Ascending aorta (tissue), 2 donors: ENCODE data around the gene NREP. TPM values are rescaled to one million over a fixed set of nuclear protein-coding genes. Genes with fewer than 3 reads are reported as not detected.
A peak's percentile ranks its signal among the peaks of the same experiment; 100 is the strongest.

ENCODE experiments used
- DNase-seq, 2 donors: peaks; one replicate each; pipeline ENCODE4 v3.0.0-alpha.2; 2019; ENCODE audit warnings: low spot score in 2 of 2
- H3K27ac ChIP-seq, 2 donors: fragments of 200-600 bp; sonication (generic); one replicate each; pipeline ENCODE4 v1.5.1; 2016 to 2017; ENCODE audit warnings: mild to moderate bottlenecking in 1 of 2
- H3K27me3 ChIP-seq: fragments of 200-600 bp; sonication (generic); one replicate; pipeline ENCODE4 v1.5.1; 2017
- H3K36me3 ChIP-seq, 2 donors: fragments of 200-600 bp; sonication (generic); one replicate each; pipeline ENCODE4 v1.5.1; 2016
- H3K4me1 ChIP-seq, 2 donors: fragments of 200-600 bp; sonication (generic); one replicate each; pipeline ENCODE4 v1.5.1; 2016 to 2017; ENCODE audit warnings: mild to moderate bottlenecking in 1 of 2
- H3K4me3 ChIP-seq, 2 donors: fragments of 200-600 bp; sonication (generic); one replicate each; pipeline ENCODE4 v1.5.1; 2016 to 2017; ENCODE audit warnings: mild to moderate bottlenecking in 1 of 2
- H3K9me3 ChIP-seq, 2 donors: fragments of 200-600 bp; sonication (generic); one replicate each; pipeline ENCODE4 v1.5.1; 2016
- CTCF ChIP-seq, 3 experiments: fragments of 200-600 bp in 2 of 3; fragments of 450-650 bp in 1 of 3; sonication (generic) in 2 of 3; IDR thresholded peaks; one replicate each; pipeline ENCODE4 v1.5.1; 2016 to 2019; ENCODE audit warnings: antibody characterized with exemption in 3 of 3, mild to moderate bottlenecking in 1 of 3, moderate library complexity in 1 of 3
- intact Hi-C: fragments of 100-400 bp; cut with DNase I; formaldehyde crosslinking; loops from one replicate; pipeline ENCODE4 v1.15.1; 2023
- total RNA-seq: library from RNA; depleted of rRNA; stranded (reverse); fragments of >200 nt; gene quantifications from one replicate; pipeline ENCODE4 v1.1.0, GENCODE V29; 2016

The NREP gene
- total RNA-seq, 1 donor from 2014 or later, result 15.3 TPM

DNA sequence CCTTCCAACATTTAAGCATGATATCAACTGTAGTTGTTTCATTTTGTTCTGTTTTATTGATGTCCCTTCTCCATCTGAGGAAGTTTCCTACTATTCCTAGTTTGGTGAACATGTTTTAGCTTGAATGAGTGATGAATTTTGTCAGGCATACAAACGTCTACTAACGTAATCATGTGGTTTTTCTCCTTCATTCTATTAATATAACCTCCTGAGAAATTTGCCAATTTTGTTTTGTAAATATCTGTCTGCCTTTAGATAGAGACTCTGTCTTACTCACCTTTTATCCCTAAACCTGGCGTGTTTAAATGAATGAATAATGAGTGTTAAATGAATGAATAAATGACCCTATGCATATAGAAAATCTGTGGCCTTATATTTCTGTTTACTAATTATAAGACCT lies 26.5 kb upstream of the NREP start:
- Histone ChIP-seq H3K36me3 (no peaks in the 10 kb centered on the region), H3K27ac (no peak overlapping the region), H3K4me3 (no peak overlapping the region), H3K4me1 (peaks cover 0 to 7% of the 10 kb centered on the region in 2 donors), H3K9me3 (peaks cover 2 to 17% of the 10 kb centered on the region in 2 donors), H3K27me3 (no peaks in the 10 kb centered on the region)
- no peak for DNase-seq
- TF ChIP-seq CTCF (IDR thresholded peaks at IDR 0.05), result no peak
- intact Hi-C loops, result no loop called here

DNA sequence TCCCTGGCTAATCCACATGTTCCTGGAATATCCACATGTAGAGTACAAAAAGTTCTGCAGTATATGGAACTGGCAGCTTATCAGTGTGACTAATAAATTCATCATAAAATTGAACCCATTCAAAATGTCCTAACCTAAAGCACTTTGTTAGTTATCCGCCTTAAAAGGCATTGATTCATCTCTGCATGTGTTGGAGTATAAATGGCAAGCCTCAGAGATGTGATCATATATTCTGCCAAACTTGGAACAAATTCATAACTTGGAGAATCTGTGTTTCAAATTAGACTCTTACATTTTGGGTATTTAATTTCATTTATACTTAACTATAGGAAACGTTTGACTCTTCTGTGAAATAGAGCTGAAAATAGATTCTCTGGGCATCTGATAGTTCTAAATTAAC lies 25.2 kb upstream of the NREP start:
- no peak for TF ChIP-seq CTCF (IDR thresholded peaks at IDR 0.05)
- peaks cover 0 to 7% of the 10 kb centered on the region in 2 donors for H3K4me1 ChIP-seq
- intact Hi-C loops, result no loop called here

DNA sequence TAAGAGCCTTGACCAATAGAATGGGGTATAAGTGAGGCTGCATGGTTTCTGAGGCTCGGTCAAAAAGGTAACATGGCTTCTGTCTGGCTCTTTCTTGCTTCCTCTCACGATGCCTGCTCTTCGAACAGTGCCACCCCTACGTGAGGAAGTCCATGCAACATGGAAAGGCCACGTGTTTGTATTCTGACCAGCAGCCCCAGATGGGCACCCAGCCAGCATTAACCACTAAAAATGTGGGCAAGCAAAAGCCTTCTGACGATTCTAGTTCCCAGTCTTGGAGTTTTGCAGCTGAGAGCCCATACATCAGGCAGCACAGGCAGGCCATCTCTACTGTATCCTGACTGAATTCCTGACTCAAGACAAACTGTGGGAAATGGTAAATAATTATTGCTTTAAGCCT lies 24.2 kb upstream of the NREP start:
- DNase-seq, result peak in 1 of 2 donors; percentile 68
- no peaks in the 10 kb centered on the region for H3K27me3 ChIP-seq
- H3K4me1 ChIP-seq, result peaks cover 0 to 7% of the 10 kb centered on the region in 2 donors
- no peak overlapping the region for H3K27ac ChIP-seq
- H3K9me3 ChIP-seq, result peaks cover 2 to 17% of the 10 kb centered on the region in 2 donors
- no peaks in the 10 kb centered on the region for H3K36me3 ChIP-seq
- H3K4me3 ChIP-seq, result no peak overlapping the region
- TF ChIP-seq CTCF (IDR thresholded peaks at IDR 0.05), result no peak
- intact Hi-C loops, result no loop called here

More for the DNA sequence above, 25.2 kb upstream of the NREP start:
- Histone ChIP-seq H3K36me3 (no peaks in the 10 kb centered on the region), H3K4me3 (no peak overlapping the region), H3K27ac (no peak overlapping the region), H3K27me3 (no peaks in the 10 kb centered on the region), H3K9me3 (peaks cover 2 to 17% of the 10 kb centered on the region in 2 donors)
- no peak for DNase-seq

DNA sequence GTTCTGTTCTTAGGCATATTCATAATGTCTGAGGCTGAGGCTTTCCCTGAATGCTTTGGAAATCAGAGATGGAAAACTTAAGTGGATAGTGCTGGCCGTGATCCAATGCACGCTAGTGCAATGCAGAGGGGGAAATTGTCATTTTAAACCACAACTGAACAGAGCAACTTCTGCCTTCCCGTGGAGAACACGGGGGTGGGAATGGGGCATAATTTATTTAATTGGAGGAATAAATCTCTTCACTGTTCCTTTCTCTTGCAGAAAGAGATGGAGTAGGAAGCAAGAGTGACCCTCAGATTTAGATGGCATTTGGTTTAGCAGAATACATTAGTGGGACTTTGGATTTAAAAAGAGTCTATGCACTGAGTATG lies 22.9 kb upstream of the NREP start:
- Histone ChIP-seq H3K27ac (no peak overlapping the region), H3K4me1 (peaks cover 0 to 7% of the 10 kb centered on the region in 2 donors), H3K36me3 (no peaks in the 10 kb centered on the region), H3K9me3 (peaks cover 0 to 4% of the 10 kb centered on the region in 2 donors), H3K4me3 (no peak overlapping the region), H3K27me3 (no peaks in the 10 kb centered on the region)
- no peak for TF ChIP-seq CTCF (IDR thresholded peaks at IDR 0.05)
- intact Hi-C loops, result no loop called here
- no peak for DNase-seq

- H3K4me1 ChIP-seq, result peaks cover 0 to 7% of the 10 kb centered on the region in 2 donors
- no peaks in the 10 kb centered on the region for H3K36me3 ChIP-seq
- TF ChIP-seq CTCF (IDR thresholded peaks at IDR 0.05), result no peak
- H3K27me3 ChIP-seq, result no peaks in the 10 kb centered on the region
- H3K4me3 ChIP-seq, result no peak overlapping the region
- H3K9me3 ChIP-seq, result no peaks in the 10 kb centered on the region
- H3K27ac ChIP-seq, result no peak overlapping the region
- no peak for DNase-seq
- intact Hi-C loops, result no loop called here
These were observed 22.4 kb upstream of the NREP start for GRCh38 chr5:111779260-111779921.
